Neural cell (in vitro differentiated cells): ENCODE data around the gene WIPF3. TPM values are rescaled to one million over a fixed set of nuclear protein-coding genes. Genes with fewer than 3 reads are reported as not detected.

ENCODE experiments used
- H2AFZ ChIP-seq: fragments of 200-600, 300-800 bp; sonication (generic), shearing (Covaris generic); 2 replicates; pipeline ENCODE4 v1.6.0; 2014; ENCODE audit warnings: low read depth, mild to moderate bottlenecking, antibody characterized with exemption, low read length, moderate library complexity
- H3F3A ChIP-seq: fragments of 200-600 bp; shearing (Covaris generic); 2 replicates; pipeline ENCODE4 v1.6.1; 2016; ENCODE audit warnings: mild to moderate bottlenecking, moderate library complexity, mixed read lengths, antibody characterized with exemption, low read length; ENCODE audit not compliant: insufficient read depth, poor library complexity, severe bottlenecking
- H3K27ac ChIP-seq: fragments of 200-600, 300-800 bp; sonication (generic), shearing (Covaris generic); 2 replicates; pipeline ENCODE4 v1.5.1; 2014; ENCODE audit warnings: mild to moderate bottlenecking, low read length, moderate library complexity
- H3K27me3 ChIP-seq: fragments of 300-800, 200-600 bp; sonication (generic), shearing (Covaris generic); 2 replicates; pipeline ENCODE4 v1.6.0; 2014; ENCODE audit warnings: mild to moderate bottlenecking, low read depth, low read length, moderate library complexity; ENCODE audit not compliant: insufficient read depth
- H3K36me3 ChIP-seq: fragments of 300-800, 200-600 bp; sonication (generic), shearing (Covaris generic); 2 replicates; pipeline ENCODE4 v1.5.1; 2014; ENCODE audit warnings: mild to moderate bottlenecking, antibody characterized with exemption, low read length, moderate library complexity; ENCODE audit not compliant: insufficient read depth
- H3K4me2 ChIP-seq: fragments of 300-800, 200-600 bp; sonication (generic), shearing (Covaris generic); 2 replicates; pipeline ENCODE4 v1.6.0; 2014; ENCODE audit warnings: mild to moderate bottlenecking, low read length
- H3K4me3 ChIP-seq: fragments of 300-800, 200-600 bp; sonication (generic), shearing (Covaris generic); 2 replicates; pipeline ENCODE4 v1.5.1; 2014; ENCODE audit warnings: mild to moderate bottlenecking, low read length, moderate library complexity
- H3K79me2 ChIP-seq: fragments of 200-600 bp; shearing (Covaris generic); replicated peaks from 2 replicates; pipeline ENCODE4 v1.6.0; 2014; ENCODE audit warnings: mild to moderate bottlenecking, low read length, moderate library complexity; ENCODE audit not compliant: insufficient read depth
- H3K9ac ChIP-seq: fragments of 300-800, 200-600 bp; sonication (generic), shearing (Covaris generic); 2 replicates; pipeline ENCODE4 v1.6.1; 2016; ENCODE audit warnings: mild to moderate bottlenecking, low read length, mixed read lengths
- H3K9me2 ChIP-seq: fragments of 200-600 bp; shearing (Covaris generic); 2 replicates; pipeline ENCODE4 v1.6.1; 2016; ENCODE audit warnings: mild to moderate bottlenecking, low read length, mixed read lengths; ENCODE audit not compliant: insufficient read depth
- H3K9me3 ChIP-seq: fragments of 200-600, 300-800 bp; sonication (generic), shearing (Covaris generic); 2 replicates; pipeline ENCODE4 v1.6.1; 2016; ENCODE audit warnings: mild to moderate bottlenecking, mixed run types, low read length, moderate library complexity, mixed read lengths
- H4K20me1 ChIP-seq: fragments of 200-600 bp; shearing (Covaris generic); 2 replicates; pipeline ENCODE4 v1.6.1; 2016; ENCODE audit warnings: mild to moderate bottlenecking, mixed run types; ENCODE audit not compliant: insufficient read depth
- CTCF ChIP-seq: fragments of 450-650 bp; IDR thresholded peaks from 2 replicates; pipeline ENCODE4 v1.5.1; 2014; ENCODE audit warnings: antibody characterized with exemption, mild to moderate bottlenecking, moderate library complexity; ENCODE audit not compliant: poor library complexity, severe bottlenecking
- EP300 ChIP-seq: fragments of 450-650 bp; conservative IDR thresholded peaks from 2 replicates; pipeline ENCODE4 v1.6.1; 2014; ENCODE audit warnings: antibody characterized with exemption, mild to moderate bottlenecking, moderate library complexity; ENCODE audit not compliant: poor library complexity, severe bottlenecking
- EZH2 ChIP-seq: fragments of 200-600, 300-800 bp; shearing (Covaris generic), sonication (generic); IDR thresholded peaks from 2 replicates; pipeline ENCODE4 v1.6.1; 2014; ENCODE audit warnings: antibody characterized with exemption, low read length, borderline replicate concordance, mild to moderate bottlenecking; ENCODE audit not compliant: insufficient read depth, poor library complexity, severe bottlenecking
- MXI1 ChIP-seq: fragments of 450-650 bp; conservative IDR thresholded peaks from 2 replicates; pipeline ENCODE4 v1.6.1; 2014; ENCODE audit warnings: antibody characterized with exemption, mild to moderate bottlenecking; ENCODE audit not compliant: poor library complexity, severe bottlenecking
- POLR2AphosphoS5 ChIP-seq: IDR thresholded peaks from 2 replicates; pipeline ENCODE4 v1.6.1; 2012
- RAD21 ChIP-seq: fragments of 450-650 bp; conservative IDR thresholded peaks from 2 replicates; pipeline ENCODE4 v1.6.1; 2014; ENCODE audit warnings: antibody characterized with exemption, mild to moderate bottlenecking, moderate library complexity
- REST ChIP-seq: IDR thresholded peaks from 2 replicates; pipeline ENCODE4 v1.6.1; 2012; ENCODE audit warnings: borderline replicate concordance
- SMC3 ChIP-seq: fragments of 450-650 bp; conservative IDR thresholded peaks from 2 replicates; pipeline ENCODE4 v1.6.1; 2014; ENCODE audit warnings: antibody characterized with exemption, mild to moderate bottlenecking, moderate library complexity; ENCODE audit not compliant: poor library complexity
- TAF1 ChIP-seq: IDR thresholded peaks from 2 replicates; pipeline ENCODE4 v1.6.1; 2012; ENCODE audit warnings: low read depth
- polyA plus RNA-seq: library from polyadenylated mRNA; depleted of rRNA; stranded (reverse); fragments of >200 nt; gene quantifications from 2 replicates; pipeline ENCODE4 v1.2.3, GENCODE V29; 2014

WIPF3 gene
- polyA plus RNA-seq, 1 donor from 2014 or later = 3.8 TPM

GRCh38 chr7:29812185-29812876 lies 6.0 kb downstream of the WIPF3 start:
- no peaks in the 10 kb centered on the region for H3K9me2 ChIP-seq
- no peaks in the 10 kb centered on the region for H4K20me1 ChIP-seq
- no peaks in the 10 kb centered on the region for H3K9me3 ChIP-seq
- TF ChIP-seq EP300 (no peak), SMC3 (no peak), RAD21 (no peak), REST (no peak), EZH2 (no peak)
- no peak overlapping the region for H3K27ac ChIP-seq
- no peak overlapping the region for H3K9ac ChIP-seq
- H3K36me3 ChIP-seq = no peaks in the 10 kb centered on the region
- no peak overlapping the region for H3K4me2 ChIP-seq
- H3K79me2 ChIP-seq = no peaks in the 10 kb centered on the region
- no peaks in the 10 kb centered on the region for H3F3A ChIP-seq
- no peaks in the 10 kb centered on the region for H3K27me3 ChIP-seq
- H3K4me3 ChIP-seq = no peak overlapping the region
- H2AFZ ChIP-seq = no peak overlapping the region

GRCh38 chr7:29815181-29816105 lies 9.1 kb downstream of the WIPF3 start:
- Histone ChIP-seq H3K27ac (no peak overlapping the region), H4K20me1 (no peaks in the 10 kb centered on the region), H3K4me2 (no peak overlapping the region), H3K9me3 (no peaks in the 10 kb centered on the region), H3K9ac (no peak overlapping the region), H3K4me3 (no peak overlapping the region), H3K36me3 (no peaks in the 10 kb centered on the region), H3K27me3 (no peaks in the 10 kb centered on the region), H3F3A (no peaks in the 10 kb centered on the region), H2AFZ (no peak overlapping the region), H3K9me2 (no peaks in the 10 kb centered on the region), H3K79me2 (no peaks in the 10 kb centered on the region)
- no peak for TF ChIP-seq POLR2AphosphoS5

GRCh38 chr7:29818308-29818707 lies 12.0 kb downstream of the WIPF3 start:
- no peaks in the 10 kb centered on the region for H3K27me3 ChIP-seq
- no peak overlapping the region for H3K4me3 ChIP-seq
- H3K4me2 ChIP-seq = no peak overlapping the region
- no peaks in the 10 kb centered on the region for H3K36me3 ChIP-seq
- H3K9ac ChIP-seq = no peak overlapping the region
- no peaks in the 10 kb centered on the region for H3K9me3 ChIP-seq
- TF ChIP-seq TAF1 (no peak), POLR2AphosphoS5 (no peak), SMC3 (no peak), MXI1 (no peak), EZH2 (no peak), CTCF (no peak), RAD21 (no peak), REST (no peak), EP300 (no peak)
- no peak overlapping the region for H3K27ac ChIP-seq
- no peaks in the 10 kb centered on the region for H3K9me2 ChIP-seq
- H3F3A ChIP-seq = no peaks in the 10 kb centered on the region
- H4K20me1 ChIP-seq = no peaks in the 10 kb centered on the region
- no peaks in the 10 kb centered on the region for H3K79me2 ChIP-seq
- no peak overlapping the region for H2AFZ ChIP-seq
